CD4-positive, alpha-beta T cell treated with Interleukin-1 beta for 1 hour (primary cell): ENCODE measurements around the gene CHCHD6.
"Not testable (repeated sequence)": the region's sequence is repeated elsewhere in the genome, so short reads cannot be mapped to it uniquely, and the experiment has no call there.

Experiments used
- DNase-seq, 2 donors: peaks; one replicate each; pipeline ENCODE4 v3.0.0-alpha.2; 2020 to 2022

Gene CHCHD6

GRCh38 chr3:126770096-126770495 is 66.1 kb downstream of the CHCHD6 start:
- DNase-seq, result no peak

GRCh38 chr3:126773167-126773566 is 69.1 kb downstream of the CHCHD6 start:
- no peak for DNase-seq

GRCh38 chr3:126773783-126774182 is 69.7 kb downstream of the CHCHD6 start:
- no peak for DNase-seq

GRCh38 chr3:126777366-126777765 is 73.3 kb downstream of the CHCHD6 start:
- DNase-seq, result no peak

- no peak for DNase-seq
These were observed 76.6 kb downstream of the CHCHD6 start for GRCh38 chr3:126780666-126781065.

GRCh38 chr3:126781406-126781805 is 77.4 kb downstream of the CHCHD6 start:
- no peak for DNase-seq

- DNase-seq, result no peak
These were observed 78.0 kb downstream of the CHCHD6 start for GRCh38 chr3:126781889-126782491.

- DNase-seq, result no peak
These were observed 78.5 kb downstream of the CHCHD6 start for GRCh38 chr3:126782536-126782935.

GRCh38 chr3:126784254-126784653 is 80.2 kb downstream of the CHCHD6 start:
- no peak for DNase-seq

- not testable (repeated sequence) for DNase-seq
These were observed 87.3 kb downstream of the CHCHD6 start for GRCh38 chr3:126791320-126791719.

- DNase-seq, result no peak
These were observed 89.0 kb downstream of the CHCHD6 start for GRCh38 chr3:126792998-126793397.

- DNase-seq, result no peak
These were observed 93.5 kb downstream of the CHCHD6 start for GRCh38 chr3:126797563-126797962.

- no peak for DNase-seq
These were observed 94.5 kb downstream of the CHCHD6 start for GRCh38 chr3:126798521-126798920.

GRCh38 chr3:126799099-126799498 is 95.1 kb downstream of the CHCHD6 start:
- DNase-seq, result no peak

- not testable (repeated sequence) for DNase-seq
These were observed 97.3 kb downstream of the CHCHD6 start for GRCh38 chr3:126801312-126801711.

GRCh38 chr3:126807795-126808194 is 103.8 kb downstream of the CHCHD6 start:
- DNase-seq, result no peak

- no peak for DNase-seq
These were observed 107.5 kb downstream of the CHCHD6 start for GRCh38 chr3:126811530-126811929.

GRCh38 chr3:126816298-126816697 is 112.3 kb downstream of the CHCHD6 start:
- no peak for DNase-seq

GRCh38 chr3:126816986-126817777 is 113.1 kb downstream of the CHCHD6 start:
- no peak for DNase-seq

GRCh38 chr3:126817781-126818180 is 113.7 kb downstream of the CHCHD6 start:
- no peak for DNase-seq

GRCh38 chr3:126818400-126819095 is 114.5 kb downstream of the CHCHD6 start:
- DNase-seq, result no peak

- DNase-seq, result no peak
These were observed 122.7 kb downstream of the CHCHD6 start for GRCh38 chr3:126826693-126827092.

GRCh38 chr3:126827121-126827520 is 123.1 kb downstream of the CHCHD6 start:
- no peak for DNase-seq

- no peak for DNase-seq
These were observed 124.3 kb downstream of the CHCHD6 start for GRCh38 chr3:126828306-126828705.
